Mucosa of rectum (tissue), 2 donors: Measurements from ENCODE around the gene ZNRD2.
"Not testable (repeated sequence)": the region's sequence is repeated elsewhere in the genome, so short reads cannot be mapped to it uniquely, and the experiment has no call there.

Experiments
- H3K27ac ChIP-seq, 2 donors: one replicate each; pipeline ENCODE4 v1.7.0; 2013; ENCODE audit warnings: inconsistent platforms in 2 of 2, low read depth in 2 of 2, low read length in 2 of 2
- H3K27me3 ChIP-seq, 2 donors: one replicate each; pipeline ENCODE4 v1.7.0; 2013; ENCODE audit warnings: low read length in 2 of 2; ENCODE audit not compliant: control insufficient read depth in 2 of 2, insufficient read depth in 2 of 2
- H3K36me3 ChIP-seq, 2 donors: one replicate each; pipeline ENCODE4 v1.7.0; 2013; ENCODE audit warnings: low read length in 2 of 2; ENCODE audit not compliant: control insufficient read depth in 2 of 2, insufficient read depth in 2 of 2
- H3K4me1 ChIP-seq, 2 donors: one replicate each; pipeline ENCODE4 v1.7.0; 2013; ENCODE audit warnings: low read length in 2 of 2, mild to moderate bottlenecking in 1 of 2; ENCODE audit not compliant: control insufficient read depth in 2 of 2, insufficient read depth in 2 of 2
- H3K4me3 ChIP-seq, 2 donors: one replicate each; pipeline ENCODE4 v1.7.0; 2013; ENCODE audit warnings: low read length in 2 of 2
- H3K9ac ChIP-seq, 2 donors: one replicate each; pipeline ENCODE4 v1.7.0; 2013; ENCODE audit warnings: low read length in 2 of 2, low read depth in 1 of 2, mild to moderate bottlenecking in 1 of 2
- H3K9me3 ChIP-seq, 2 donors: one replicate each; pipeline ENCODE4 v1.7.0; 2013; ENCODE audit warnings: low read length in 2 of 2; ENCODE audit not compliant: control insufficient read depth in 2 of 2
- donor health status: healthy.
- donor health status: Normal muscosa, but diverticular disease.

ZNRD2 gene

DNA sequence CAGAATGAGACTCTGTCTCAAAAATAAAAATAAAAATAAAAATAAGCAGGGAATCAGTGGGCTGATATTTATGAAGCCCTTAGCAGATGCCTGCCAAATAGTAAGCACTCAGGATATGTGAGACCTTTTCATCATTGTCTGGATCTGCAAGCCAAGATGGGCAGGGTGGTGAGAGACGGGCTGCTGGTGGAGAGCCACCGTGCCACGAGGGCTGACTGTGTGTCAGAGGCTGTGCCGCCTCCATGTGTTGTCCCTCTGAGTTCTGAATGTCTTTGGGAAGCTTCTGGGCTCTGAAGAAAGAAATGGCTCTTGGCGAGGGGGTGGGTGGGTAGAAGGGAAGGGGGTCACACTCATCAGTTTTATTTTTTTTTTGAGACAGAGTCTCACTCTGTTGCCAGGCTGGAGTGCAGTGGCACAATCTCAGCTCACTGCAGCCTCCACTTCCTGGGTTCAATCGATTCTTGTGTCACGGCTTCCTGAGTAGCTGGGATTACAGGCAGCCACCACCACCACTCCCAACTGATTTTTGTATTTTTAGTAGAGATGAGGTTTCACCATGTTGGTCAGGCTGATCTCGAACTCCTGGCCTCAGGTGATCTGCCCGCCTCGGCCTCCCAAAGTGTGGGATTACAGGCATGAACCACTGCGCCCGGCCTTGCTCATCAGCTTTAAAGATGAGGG lies 5.3 kb upstream of the ZNRD2 start:
- peak overlapping the region in 1 of 2 donors; percentile 32 for H3K27ac ChIP-seq

DNA sequence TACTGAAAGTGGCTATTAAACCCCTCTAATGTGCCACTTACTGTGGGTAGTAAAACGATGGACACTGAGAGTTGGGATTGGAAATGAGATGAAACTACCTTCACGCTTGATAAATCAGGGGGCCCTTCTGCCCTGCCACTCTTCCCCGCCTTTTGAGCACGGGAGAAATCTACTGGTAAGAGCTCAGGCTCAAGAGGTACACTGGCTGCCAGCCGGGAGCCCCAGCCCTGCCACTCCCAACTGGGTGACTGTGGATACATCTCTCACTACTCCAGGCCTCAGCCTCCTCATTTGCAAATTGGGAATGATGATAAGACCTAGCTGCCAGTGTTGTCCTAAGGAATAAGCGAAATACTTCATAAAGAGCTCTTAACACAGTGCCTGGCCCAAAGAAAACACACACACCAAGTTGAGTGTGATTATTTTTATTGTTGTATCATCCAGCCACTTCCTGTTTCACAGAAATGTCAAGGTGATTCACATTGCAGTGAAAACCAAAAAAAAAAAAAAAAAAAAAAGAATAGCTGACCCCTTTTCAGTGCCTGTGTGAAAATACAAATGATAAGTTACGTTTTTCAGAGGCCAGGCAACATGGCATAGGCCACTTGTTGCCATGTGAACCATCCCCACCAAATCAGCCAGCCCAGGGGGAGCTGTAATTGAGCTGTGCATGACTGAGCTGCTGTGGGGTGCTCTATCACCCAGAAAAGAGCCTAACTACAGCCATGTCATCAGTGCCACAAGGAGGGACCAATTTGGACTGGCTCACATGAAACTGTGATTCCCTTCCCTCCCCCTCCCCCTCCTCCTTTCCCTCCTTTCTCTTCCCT lies 4.4 kb upstream of the ZNRD2 start:
- H3K27ac ChIP-seq, result peak overlapping the region in 1 of 2 donors; percentile 32
- H3K9me3 ChIP-seq, result no peaks in the 10 kb centered on the region
- peaks cover 13 to 22% of the 10 kb centered on the region in 2 donors for H3K4me1 ChIP-seq
- H3K36me3 ChIP-seq, result peaks cover 0 to 3% of the 10 kb centered on the region in 2 donors
- H3K4me3 ChIP-seq, result no peak overlapping the region
- no peak overlapping the region for H3K9ac ChIP-seq
- H3K27me3 ChIP-seq, result no peaks in the 10 kb centered on the region

More for the DNA sequence above, 5.3 kb upstream of the ZNRD2 start:
- H3K27me3 ChIP-seq, H3K9me3 ChIP-seq, H3K4me3 ChIP-seq, H3K36me3 ChIP-seq, H3K9ac ChIP-seq: not testable (repeated sequence)
- peaks cover 20 to 26% of the 10 kb centered on the region in 2 donors for H3K4me1 ChIP-seq

- peaks cover 0 to 3% of the 10 kb centered on the region in 2 donors for H3K36me3 ChIP-seq
- peak overlapping the region; percentile 83 to 92 for H3K9ac ChIP-seq
- peaks cover 37 to 46% of the 10 kb centered on the region in 2 donors for H3K4me1 ChIP-seq
- H3K27me3 ChIP-seq, result no peaks in the 10 kb centered on the region
- H3K9me3 ChIP-seq, result no peaks in the 10 kb centered on the region
- peak overlapping the region; percentile 90 to 95 for H3K4me3 ChIP-seq
- peak overlapping the region; percentile 98 to 99 for H3K27ac ChIP-seq
Measured at GRCh38 chr11:65569164-65569972, 909 bp upstream of the ZNRD2 start.

- no peaks in the 10 kb centered on the region for H3K27me3 ChIP-seq
- H3K9me3 ChIP-seq, result no peaks in the 10 kb centered on the region
- peak overlapping the region; percentile 90 to 95 for H3K4me3 ChIP-seq
- H3K36me3 ChIP-seq, result peaks cover 0 to 3% of the 10 kb centered on the region in 2 donors
- peak overlapping the region in 1 of 2 donors; percentile 93 for H3K27ac ChIP-seq
- peaks cover 50 to 60% of the 10 kb centered on the region in 2 donors for H3K4me1 ChIP-seq
- H3K9ac ChIP-seq, result peak overlapping the region in 1 of 2 donors; percentile 83
Measured at GRCh38 chr11:65571420-65571819, 1.1 kb downstream of the ZNRD2 start.

GRCh38 chr11:65571940-65572339 lies 1.7 kb downstream of the ZNRD2 start:
- Histone ChIP-seq H3K36me3 (peaks cover 0 to 3% of the 10 kb centered on the region in 2 donors), H3K9me3 (no peaks in the 10 kb centered on the region), H3K9ac (peak overlapping the region; percentile 56 to 64), H3K4me3 (peak overlapping the region; percentile 63 to 80), H3K27me3 (no peaks in the 10 kb centered on the region), H3K4me1 (peaks cover 55 to 65% of the 10 kb centered on the region in 2 donors), H3K27ac (peak overlapping the region; percentile 67 to 93)

DNA sequence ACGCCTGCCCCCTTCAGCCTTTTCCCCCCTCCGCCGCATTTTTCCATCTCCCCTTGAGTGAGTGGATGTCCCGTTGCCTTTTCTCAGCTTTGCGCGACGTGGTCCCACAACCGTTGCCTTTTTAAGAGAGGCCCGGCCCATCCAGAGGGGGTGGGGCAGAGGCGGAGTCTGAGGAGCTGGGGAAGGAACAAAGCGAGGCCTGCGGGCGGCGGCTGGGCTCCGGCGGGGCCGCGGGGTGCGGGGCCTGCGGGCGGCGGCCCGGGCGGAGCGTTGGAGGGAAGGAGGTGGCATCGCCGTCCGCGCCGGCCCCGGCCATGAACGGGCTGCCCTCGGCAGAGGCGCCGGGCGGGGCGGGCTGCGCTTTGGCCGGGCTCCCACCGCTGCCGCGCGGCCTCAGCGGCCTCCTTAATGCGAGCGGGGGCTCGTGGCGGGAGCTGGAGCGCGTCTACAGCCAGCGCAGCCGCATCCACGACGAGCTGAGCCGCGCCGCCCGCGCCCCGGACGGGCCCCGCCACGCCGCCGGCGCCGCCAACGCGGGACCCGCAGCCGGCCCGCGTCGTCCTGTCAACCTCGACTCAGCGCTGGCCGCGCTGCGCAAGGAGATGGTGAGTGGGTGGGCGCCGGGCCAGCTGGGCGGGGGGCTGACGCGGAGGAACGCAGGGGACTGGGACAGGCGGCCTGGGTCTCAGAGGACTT lies 2.2 kb downstream of the ZNRD2 start, which contains the start of gene FAM89B:
Gene FAM89B (plus strand): TSS at position 183 of the 696 bp plus-strand sequence. CDS start 132 bp downstream, at position 315.
- no peaks in the 10 kb centered on the region for H3K9me3 ChIP-seq
- peak within 1 kb of the TSS; percentile 56 to 64 for H3K9ac ChIP-seq
- H3K4me1 ChIP-seq, result peaks cover 60 to 71% of the 10 kb centered on the region in 2 donors
- H3K4me3 ChIP-seq, result peak within 1 kb of the TSS; percentile 90 to 95
- peak within 1 kb of the TSS; percentile 67 to 93 for H3K27ac ChIP-seq
- peaks cover 0 to 3% of the 10 kb centered on the region in 2 donors for H3K36me3 ChIP-seq
- no peaks in the 10 kb centered on the region for H3K27me3 ChIP-seq

- Histone ChIP-seq H3K4me1 (peaks cover 70 to 76% of the 10 kb centered on the region in 2 donors), H3K27me3 (no peaks in the 10 kb centered on the region), H3K4me3 (peak overlapping the region; percentile 63 to 80), H3K36me3 (no peaks in the 10 kb centered on the region), H3K9me3 (no peaks in the 10 kb centered on the region), H3K27ac (peak overlapping the region; percentile 70 to 93), H3K9ac (peak overlapping the region; percentile 56 to 64)
Measured at GRCh38 chr11:65573391-65574079, 3.3 kb downstream of the ZNRD2 start.

GRCh38 chr11:65574109-65574810 lies 4.0 kb downstream of the ZNRD2 start:
- peak overlapping the region; percentile 72 to 82 for H3K4me3 ChIP-seq
- peak overlapping the region; percentile 90 to 93 for H3K27ac ChIP-seq
- peaks cover 66 to 72% of the 10 kb centered on the region in 2 donors for H3K4me1 ChIP-seq
- no peaks in the 10 kb centered on the region for H3K27me3 ChIP-seq
- H3K9ac ChIP-seq, result peak overlapping the region; percentile 66 to 85
- peaks cover 0 to 3% of the 10 kb centered on the region in 2 donors for H3K36me3 ChIP-seq
- H3K9me3 ChIP-seq, result no peaks in the 10 kb centered on the region
